ENCODE data around the gene HTR2C.
"Not testable (repeated sequence)": the region's sequence is repeated elsewhere in the genome, so short reads cannot be mapped to it uniquely, and the experiment has no call there.

Gene HTR2C

DNA sequence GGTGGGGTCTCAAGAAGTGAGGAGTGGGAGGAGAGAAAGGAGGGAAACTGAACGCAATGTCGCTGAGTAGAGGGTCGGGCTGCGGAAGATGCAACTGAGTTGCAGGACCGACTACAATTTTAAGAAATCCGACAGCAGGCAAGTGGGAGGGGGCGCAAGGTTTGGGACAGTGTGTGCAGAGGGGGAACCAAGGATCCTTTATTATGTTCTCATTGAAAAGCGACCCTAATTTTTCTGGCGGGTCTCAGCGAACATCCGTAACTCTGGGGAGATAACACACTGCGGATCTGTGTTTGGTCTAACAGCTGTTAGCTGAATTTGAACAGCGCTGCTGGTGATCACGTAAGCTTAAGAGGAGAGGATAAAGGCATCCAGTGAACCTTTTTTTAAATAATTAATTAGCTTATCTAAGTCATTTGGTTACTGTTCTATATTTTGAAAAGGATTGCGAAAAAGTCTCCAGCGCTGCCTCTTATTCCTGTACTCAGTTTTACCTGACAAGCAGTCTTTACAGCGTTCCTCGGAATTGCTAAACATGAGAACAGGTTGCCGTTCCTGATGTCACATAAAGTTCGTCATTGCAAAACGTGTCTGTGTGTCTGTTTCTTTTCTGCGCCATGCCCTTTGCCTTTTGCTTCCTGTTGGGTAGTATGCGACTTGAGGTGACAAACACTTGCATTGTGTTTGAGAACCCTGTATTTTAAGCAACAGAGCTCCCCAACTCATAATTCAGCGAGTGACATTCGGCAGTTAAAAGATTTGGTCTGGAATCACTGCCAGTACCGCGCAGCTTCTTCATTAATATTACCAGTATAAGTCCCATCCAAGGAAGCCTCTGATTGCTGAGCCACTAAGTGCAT, 1.3 kb downstream of the HTR2C start:
- in situ Hi-C loops (cut with MboI; ENCODE audit: low sequenced_read_pairs, unreplicated experiment), result no loop called here
- TF ChIP-seq, protein P1, sequence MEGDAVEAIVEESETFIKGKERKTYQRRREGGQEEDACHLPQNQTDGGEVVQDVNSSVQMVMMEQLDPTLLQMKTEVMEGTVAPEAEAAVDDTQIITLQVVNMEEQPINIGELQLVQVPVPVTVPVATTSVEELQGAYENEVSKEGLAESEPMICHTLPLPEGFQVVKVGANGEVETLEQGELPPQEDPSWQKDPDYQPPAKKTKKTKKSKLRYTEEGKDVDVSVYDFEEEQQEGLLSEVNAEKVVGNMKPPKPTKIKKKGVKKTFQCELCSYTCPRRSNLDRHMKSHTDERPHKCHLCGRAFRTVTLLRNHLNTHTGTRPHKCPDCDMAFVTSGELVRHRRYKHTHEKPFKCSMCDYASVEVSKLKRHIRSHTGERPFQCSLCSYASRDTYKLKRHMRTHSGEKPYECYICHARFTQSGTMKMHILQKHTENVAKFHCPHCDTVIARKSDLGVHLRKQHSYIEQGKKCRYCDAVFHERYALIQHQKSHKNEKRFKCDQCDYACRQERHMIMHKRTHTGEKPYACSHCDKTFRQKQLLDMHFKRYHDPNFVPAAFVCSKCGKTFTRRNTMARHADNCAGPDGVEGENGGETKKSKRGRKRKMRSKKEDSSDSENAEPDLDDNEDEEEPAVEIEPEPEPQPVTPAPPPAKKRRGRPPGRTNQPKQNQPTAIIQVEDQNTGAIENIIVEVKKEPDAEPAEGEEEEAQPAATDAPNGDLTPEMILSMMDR (IDR thresholded peaks at IDR 0.05; ENCODE audit: borderline replicate concordance, control extremely low read depth, extremely low read depth, insufficient read depth, missing control alignments), result no peak
- no peak for DNase-seq (ENCODE audit: low spot score)

GRCh38 chrX:114591121-114591520, 7.2 kb downstream of the HTR2C start:
- in situ Hi-C loops (cut with MboI; ENCODE audit: low sequenced_read_pairs, unreplicated experiment), result no loop called here
- TF ChIP-seq, protein P1 (IDR thresholded peaks at IDR 0.05; ENCODE audit: borderline replicate concordance, control extremely low read depth, extremely low read depth, insufficient read depth, missing control alignments), result no peak
- DNase-seq (ENCODE audit: low spot score), result no peak

GRCh38 chrX:114599305-114599704, 15.4 kb downstream of the HTR2C start:
- no peak for DNase-seq (ENCODE audit: low spot score)
- TF ChIP-seq, protein P1 (IDR thresholded peaks at IDR 0.05; ENCODE audit: borderline replicate concordance, control extremely low read depth, extremely low read depth, insufficient read depth, missing control alignments), result no peak
- in situ Hi-C loops (cut with MboI; ENCODE audit: low sequenced_read_pairs, unreplicated experiment), result no loop called here

- in situ Hi-C loops (cut with MboI; ENCODE audit: low sequenced_read_pairs, unreplicated experiment), result loop anchor here (25.0 kb wide), 1 partner anchor 362 kb away; no protein-coding TSS in a partner anchor
- TF ChIP-seq, protein P1 (IDR thresholded peaks at IDR 0.05; ENCODE audit: borderline replicate concordance, control extremely low read depth, extremely low read depth, insufficient read depth, missing control alignments), result no peak
- no peak for DNase-seq (ENCODE audit: low spot score)
These were observed 16.0 kb downstream of the HTR2C start for GRCh38 chrX:114599911-114600310.

DNA sequence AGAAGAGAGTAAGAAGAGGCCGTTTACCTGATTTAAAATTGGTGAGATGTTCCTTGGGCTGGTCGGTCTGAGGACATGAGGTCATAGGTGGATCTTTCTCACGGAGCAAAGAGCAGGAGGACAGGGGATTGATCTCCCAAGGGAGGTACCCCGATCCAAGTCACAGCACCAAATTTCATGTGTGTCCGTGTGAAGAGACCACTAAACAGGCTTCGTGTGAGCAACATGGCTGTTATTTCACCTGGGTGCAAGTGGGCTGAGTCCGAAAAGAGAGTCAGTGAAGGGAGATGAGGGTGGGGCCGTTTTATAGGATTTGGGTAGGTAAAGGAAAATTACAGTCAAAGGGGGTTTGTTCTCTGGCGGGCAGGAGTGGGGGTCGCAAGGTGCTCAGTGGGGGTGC, 22.7 kb downstream of the HTR2C start:
- not testable (repeated sequence) for DNase-seq (ENCODE audit: low spot score)
- in situ Hi-C loops (cut with MboI; ENCODE audit: low sequenced_read_pairs, unreplicated experiment), result loop anchor here (25.0 kb wide), 1 partner anchor 356 kb away; no protein-coding TSS in a partner anchor

DNA sequence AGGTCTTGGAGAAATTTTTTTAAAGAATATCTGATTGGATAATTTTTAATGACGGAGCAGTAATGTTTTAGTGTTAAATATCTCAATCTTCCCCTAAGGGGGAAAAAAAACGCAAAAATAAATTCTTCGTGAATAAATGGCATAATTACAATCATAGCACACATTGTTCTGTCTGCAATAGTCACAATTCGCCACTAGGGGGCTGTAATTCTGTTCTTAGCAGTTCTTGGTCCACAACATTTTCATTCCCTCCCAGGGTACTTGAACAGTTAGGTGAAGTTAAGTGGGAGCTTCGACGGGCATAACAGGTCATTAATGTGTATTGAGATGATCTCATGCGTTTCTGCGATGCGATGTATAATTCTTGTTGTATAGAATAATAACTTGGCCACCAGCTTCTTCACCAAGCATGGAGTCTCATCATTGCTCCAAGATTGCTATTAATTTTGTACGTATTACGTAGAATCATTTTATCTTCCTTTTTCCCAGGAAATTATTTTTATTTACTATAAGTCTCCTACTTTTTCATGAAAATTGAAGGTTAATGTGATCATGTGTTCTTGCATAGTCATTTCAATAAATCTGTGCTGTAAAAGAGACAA, 27.2 kb downstream of the HTR2C start:
- TF ChIP-seq, protein P1 (IDR thresholded peaks at IDR 0.05; ENCODE audit: borderline replicate concordance, control extremely low read depth, extremely low read depth, insufficient read depth, missing control alignments), result peak; percentile 82
- in situ Hi-C loops (cut with MboI; ENCODE audit: low sequenced_read_pairs, unreplicated experiment), result loop anchor here (25.0 kb wide), 1 partner anchor 351 kb away; no protein-coding TSS in a partner anchor
- peak; percentile 41 for DNase-seq (ENCODE audit: low spot score)

DNA sequence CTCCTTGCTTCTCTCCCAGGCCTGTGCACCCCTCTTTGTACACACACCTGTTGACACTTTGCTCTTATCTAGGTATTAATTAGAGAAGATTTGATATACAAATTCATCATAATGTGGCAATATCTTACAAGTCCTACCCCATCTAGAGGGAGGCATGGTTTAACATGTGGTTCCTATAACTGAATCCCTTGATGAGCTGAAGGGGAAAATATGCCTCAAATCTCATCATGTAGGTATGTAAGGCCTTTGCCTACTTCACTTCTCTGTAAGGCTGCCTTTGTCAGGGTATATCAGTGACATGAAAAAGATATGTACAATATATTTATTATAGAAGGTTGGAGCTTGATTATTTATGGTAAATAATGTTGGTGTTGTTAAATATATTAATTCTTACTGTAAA, 31.9 kb downstream of the HTR2C start:
- TF ChIP-seq, protein P1 (IDR thresholded peaks at IDR 0.05; ENCODE audit: borderline replicate concordance, control extremely low read depth, extremely low read depth, insufficient read depth, missing control alignments), result no peak
- DNase-seq (ENCODE audit: low spot score), result no peak
- in situ Hi-C loops (cut with MboI; ENCODE audit: low sequenced_read_pairs, unreplicated experiment), result loop anchor here (25.0 kb wide), 1 partner anchor 347 kb away; no protein-coding TSS in a partner anchor

Measured in GM13976 (cell line).